HepG2 (cell line): ENCODE data around the gene SLCO4A1. TPM values are rescaled to one million over a fixed set of nuclear protein-coding genes. Genes with fewer than 3 reads are reported as not detected.

Experiments used
- ARID5B ChIP-seq: IDR thresholded peaks from 2 replicates; pipeline ENCODE4 v1.4.0; 2020; ENCODE audit warnings: mild to moderate bottlenecking, missing genetic modification reagents
- ARNT ChIP-seq: fragments of 450-650 bp; IDR thresholded peaks from 2 replicates; pipeline ENCODE4 v1.6.1; 2017
- DZIP1 ChIP-seq: sonication (generic); formaldehyde crosslinking; IDR thresholded peaks from 2 replicates; pipeline ENCODE4 v1.5.0; 2020; ENCODE audit warnings: mild to moderate bottlenecking, missing genetic modification reagents
- FOSL2 ChIP-seq: sonication (generic); formaldehyde crosslinking; IDR thresholded peaks from 2 replicates; pipeline ENCODE4 v1.4.0; 2020; ENCODE audit warnings: missing genetic modification reagents
- HIC2 ChIP-seq: sonication (generic); formaldehyde crosslinking; IDR thresholded peaks from 2 replicates; pipeline ENCODE4 v1.9.0; 2022; ENCODE audit warnings: low read depth, missing genetic modification reagents
- KAT2B ChIP-seq: fragments of 150-350 bp; IDR thresholded peaks from 2 replicates; pipeline ENCODE4 v1.6.1; 2014; ENCODE audit warnings: low read depth, low read length, borderline replicate concordance
- NFE2L2 ChIP-seq: fragments of 150-350 bp; IDR thresholded peaks from 2 replicates; pipeline ENCODE4 v1.6.1; 2014; ENCODE audit warnings: low read length
- NRL ChIP-seq: sonication (generic); formaldehyde crosslinking; IDR thresholded peaks from 2 replicates; pipeline ENCODE4 v1.5.0; 2020; ENCODE audit warnings: missing genetic modification reagents, mild to moderate bottlenecking, moderate library complexity, borderline replicate concordance
- RFXAP ChIP-seq: sonication (generic); formaldehyde crosslinking; IDR thresholded peaks from 2 replicates; pipeline ENCODE4 v1.4.0; 2020; ENCODE audit warnings: missing genetic modification reagents, borderline replicate concordance
- RNF2 ChIP-seq: fragments of 450-650 bp; conservative IDR thresholded peaks from 2 replicates; pipeline ENCODE4 v1.6.1; 2016; ENCODE audit warnings: low read depth
- SP2 ChIP-seq: sonication (generic); formaldehyde crosslinking; IDR thresholded peaks from 2 replicates; pipeline ENCODE4 v1.5.1; 2020; ENCODE audit warnings: mild to moderate bottlenecking, missing genetic modification reagents
- SP5 ChIP-seq: IDR thresholded peaks from 2 replicates; pipeline ENCODE4 v1.6.1; 2016; ENCODE audit warnings: low read depth, borderline replicate concordance
- TEAD2 ChIP-seq: sonication (generic); formaldehyde crosslinking; IDR thresholded peaks from 2 replicates; pipeline ENCODE4 v1.9.0; 2021; ENCODE audit warnings: missing genetic modification reagents
- ZFX ChIP-seq: sonication (generic); formaldehyde crosslinking; IDR thresholded peaks from 2 replicates; pipeline ENCODE4 v1.4.0; 2020; ENCODE audit warnings: mild to moderate bottlenecking, low read depth, missing genetic modification reagents, moderate library complexity
- ZMYM3 ChIP-seq: sonication (generic); formaldehyde crosslinking; IDR thresholded peaks from 2 replicates; pipeline ENCODE4 v1.5.1; 2020; ENCODE audit warnings: mild to moderate bottlenecking, missing genetic modification reagents
- ZNF10 ChIP-seq: sonication (generic); formaldehyde crosslinking; IDR thresholded peaks from 2 replicates; pipeline ENCODE4 v1.4.0; 2020; ENCODE audit warnings: mild to moderate bottlenecking, low read depth, missing genetic modification reagents, borderline replicate concordance
- ZNF281 ChIP-seq: sonication (generic); formaldehyde crosslinking; IDR thresholded peaks from 2 replicates; pipeline ENCODE4 v1.4.0; 2020; ENCODE audit warnings: missing genetic modification reagents, borderline replicate concordance
- ZNF335 ChIP-seq: sonication (generic); formaldehyde crosslinking; IDR thresholded peaks from 2 replicates; pipeline ENCODE4 v1.4.0; 2020; ENCODE audit warnings: missing genetic modification reagents
- polyA plus RNA-seq, 8 experiments: library from polyadenylated mRNA; depleted of rRNA in 3 of 8; stranded (reverse) in 7 of 8; unstranded in 1 of 8; fragments of >200 nt; fragmentation: Illumina TruSeq in 4 of 8; extraction: Trizol in 4 of 8; gene quantifications; 2 replicates each; pipeline versions ENCODE4 v1.2.1 to v1.2.3, GENCODE V29; 2011 to 2016; ENCODE audit warnings: low read depth in 4 of 8, missing spikeins in 1 of 8, mixed read lengths in 1 of 8; ENCODE audit not compliant: insufficient read depth in 1 of 8
- total RNA-seq, 5 experiments: library from RNA; depleted of rRNA; stranded (reverse); fragments of >200 nt; fragmentation: Illumina TruSeq; extraction: Trizol; gene quantifications; 2 replicates each; pipeline ENCODE4 v1.2.3, GENCODE V29; 2016; ENCODE audit warnings: low read depth in 1 of 5

SLCO4A1 gene
- total and polyA plus RNA-seq, 2 of the 13 experiments (the other 11 are each of a cell fraction or from before 2014, with no cell fraction given) = 55.5 to 112 TPM

GRCh38 chr20:62617711-62618483 lies 24.4 kb upstream of the SLCO4A1 start (continued):
- TF ChIP-seq RFXAP (CRISPR knock-in tag) (no peak), KAT2B (no peak), NRL (CRISPR knock-in tag) (peak; percentile 48; the same call in 1 of the 2 replicates), ZFX (CRISPR knock-in tag) (peak; percentile 63), RNF2 (peak; percentile 63; the same call in 1 of the 2 replicates), HIC2 (CRISPR knock-in tag) (no peak), SP5 (0 out of 2 replicates have a peak, but pooled peaks have one; percentile 15), ZMYM3 (CRISPR knock-in tag) (peak; percentile 68), ZNF281 (CRISPR knock-in tag) (0 out of 2 replicates have a peak, but pooled peaks have one; percentile 17), TEAD2 (CRISPR knock-in tag) (no peak), NFE2L2 (peak; percentile 53; the same call in 1 of the 2 replicates), ARNT (no peak), FOSL2 (peak; percentile 65), DZIP1 (CRISPR knock-in tag) (peak; percentile 75; the same call in 1 of the 2 replicates), ZNF335 (CRISPR knock-in tag) (peak; percentile 33; the same call in 1 of the 2 replicates), SP2 (CRISPR knock-in tag) (no peak; the same call in 1 of the 2 replicates), ZNF10 (no peak), ARID5B (peak; percentile 17; the same call in 1 of the 2 replicates)
